IMR-90 (cell line): ENCODE results near the gene RBFOX1.

Source experiments
- CTCF ChIP-seq: conservative IDR thresholded peaks from 2 replicates; pipeline ENCODE4 v1.5.1; 2012; ENCODE audit warnings: mild to moderate bottlenecking, low read depth, low read length, improper control_type of control experiment
- MAZ ChIP-seq: IDR thresholded peaks from 2 replicates; pipeline ENCODE4 v1.6.1; 2012; ENCODE audit warnings: low read depth, mild to moderate bottlenecking, low read length, improper control_type of control experiment, moderate library complexity, borderline replicate concordance
- NFE2L2 ChIP-seq: fragments of 150-350 bp; IDR thresholded peaks from 2 replicates; pipeline ENCODE4 v1.6.1; 2016; ENCODE audit warnings: low read depth, mild to moderate bottlenecking, low read length
- POLR2A ChIP-seq: IDR thresholded peaks from 2 replicates; pipeline ENCODE4 v1.6.1; 2012; ENCODE audit warnings: mild to moderate bottlenecking, low read depth, low read length
- RFX5 ChIP-seq: IDR thresholded peaks from 2 replicates; pipeline ENCODE4 v1.8.0; 2012; ENCODE audit warnings: low read depth, mild to moderate bottlenecking, low read length, moderate library complexity

GRCh38 chr16:7397901-7398300 is 65.3 kb downstream of the RBFOX1 start:
- TF ChIP-seq CTCF, result no peak
- TF ChIP-seq RFX5, result no peak
- no peak for TF ChIP-seq MAZ
- no peak for TF ChIP-seq POLR2A
- no peak for TF ChIP-seq NFE2L2
